ENCODE measurements around the gene ARVCF.

ARVCF gene, protein sequence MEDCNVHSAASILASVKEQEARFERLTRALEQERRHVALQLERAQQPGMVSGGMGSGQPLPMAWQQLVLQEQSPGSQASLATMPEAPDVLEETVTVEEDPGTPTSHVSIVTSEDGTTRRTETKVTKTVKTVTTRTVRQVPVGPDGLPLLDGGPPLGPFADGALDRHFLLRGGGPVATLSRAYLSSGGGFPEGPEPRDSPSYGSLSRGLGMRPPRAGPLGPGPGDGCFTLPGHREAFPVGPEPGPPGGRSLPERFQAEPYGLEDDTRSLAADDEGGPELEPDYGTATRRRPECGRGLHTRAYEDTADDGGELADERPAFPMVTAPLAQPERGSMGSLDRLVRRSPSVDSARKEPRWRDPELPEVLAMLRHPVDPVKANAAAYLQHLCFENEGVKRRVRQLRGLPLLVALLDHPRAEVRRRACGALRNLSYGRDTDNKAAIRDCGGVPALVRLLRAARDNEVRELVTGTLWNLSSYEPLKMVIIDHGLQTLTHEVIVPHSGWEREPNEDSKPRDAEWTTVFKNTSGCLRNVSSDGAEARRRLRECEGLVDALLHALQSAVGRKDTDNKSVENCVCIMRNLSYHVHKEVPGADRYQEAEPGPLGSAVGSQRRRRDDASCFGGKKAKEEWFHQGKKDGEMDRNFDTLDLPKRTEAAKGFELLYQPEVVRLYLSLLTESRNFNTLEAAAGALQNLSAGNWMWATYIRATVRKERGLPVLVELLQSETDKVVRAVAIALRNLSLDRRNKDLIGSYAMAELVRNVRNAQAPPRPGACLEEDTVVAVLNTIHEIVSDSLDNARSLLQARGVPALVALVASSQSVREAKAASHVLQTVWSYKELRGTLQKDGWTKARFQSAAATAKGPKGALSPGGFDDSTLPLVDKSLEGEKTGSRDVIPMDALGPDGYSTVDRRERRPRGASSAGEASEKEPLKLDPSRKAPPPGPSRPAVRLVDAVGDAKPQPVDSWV

DNA sequence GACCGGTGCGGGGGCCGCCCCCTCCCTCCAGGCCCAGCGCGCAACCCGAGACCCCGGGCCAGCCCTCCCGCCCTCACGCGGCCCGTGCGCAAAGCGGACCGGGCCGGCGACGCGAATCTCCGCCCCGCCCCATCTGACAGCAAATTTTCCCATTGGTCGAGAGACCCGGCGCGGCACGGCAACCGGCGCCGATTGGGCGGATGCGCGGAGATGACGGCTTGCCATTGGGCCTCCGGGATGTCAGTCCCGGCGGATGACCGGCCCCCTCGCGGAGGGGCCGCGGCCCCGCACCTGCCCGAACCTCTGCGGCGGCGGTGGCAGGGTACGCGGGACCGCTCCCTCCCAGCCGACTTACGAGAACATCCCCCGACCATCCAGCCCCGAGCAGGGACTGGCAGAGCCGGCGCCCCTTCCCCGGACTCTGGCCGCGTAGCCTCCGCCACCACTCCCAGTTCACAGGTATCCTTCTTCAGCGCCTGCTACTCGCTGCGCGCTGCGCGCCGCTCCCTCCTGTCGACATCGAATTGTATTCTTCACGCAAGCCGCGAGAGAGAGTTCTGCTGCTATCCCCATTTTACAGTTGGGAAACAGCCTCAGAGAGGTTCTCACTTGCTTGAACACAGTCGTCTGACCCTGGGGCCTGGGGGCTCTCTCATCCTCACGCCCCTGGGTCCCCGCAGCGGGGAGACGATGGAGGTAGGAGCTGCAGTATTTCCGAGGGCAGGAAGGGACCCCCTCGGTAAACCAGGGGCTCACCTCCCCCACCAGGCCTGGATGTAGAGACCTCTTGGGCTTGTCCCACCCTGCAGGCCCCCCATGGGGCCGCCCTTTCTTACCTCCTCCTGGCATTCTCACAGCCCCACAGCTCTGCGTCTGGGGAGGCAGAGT is at the start of gene ARVCF:
ARVCF (minus strand) TSS at position 90 of the 888 bp plus-strand sequence. CDS start 26,029 bp downstream, outside the sequence.
- peak; percentile 100 for DNase-seq (ENCODE audit: low spot score)

DNA sequence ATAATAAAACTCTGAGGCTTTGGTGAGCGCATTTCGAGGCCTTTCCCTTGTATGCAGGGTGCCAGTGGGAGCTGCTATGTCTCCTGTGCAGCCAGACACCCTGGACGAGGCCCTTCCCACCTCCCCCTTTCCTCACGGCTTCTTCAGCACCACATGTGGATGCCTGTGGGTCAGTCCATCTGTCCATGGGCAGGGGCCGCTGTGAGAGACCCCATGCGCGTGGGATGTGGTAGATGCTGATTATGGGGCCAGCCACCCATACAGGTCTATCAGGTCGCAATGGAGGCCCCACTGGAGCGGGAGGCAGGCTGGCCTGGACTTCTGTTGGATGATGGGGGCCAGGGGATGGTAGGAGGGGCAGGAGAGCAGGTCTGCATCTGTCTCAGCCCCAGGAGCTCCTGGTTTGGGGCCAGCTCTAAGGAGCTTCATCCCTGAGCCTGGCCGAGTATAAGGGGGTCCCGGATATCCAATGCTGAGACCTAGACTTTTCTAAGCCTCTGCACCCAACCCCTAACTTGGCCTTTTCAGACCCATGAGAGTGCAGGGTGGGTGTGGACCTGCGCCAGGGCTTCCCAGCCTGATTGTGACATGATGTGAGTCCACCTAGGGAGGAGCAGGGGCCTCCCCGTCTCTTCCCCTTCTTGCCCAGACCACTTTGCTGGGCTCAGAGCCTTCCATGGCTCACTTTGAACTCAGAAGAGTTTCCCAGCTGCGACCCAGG is 49.4 kb upstream of the ARVCF start:
- DNase-seq (ENCODE audit: low spot score): no peak

DNA sequence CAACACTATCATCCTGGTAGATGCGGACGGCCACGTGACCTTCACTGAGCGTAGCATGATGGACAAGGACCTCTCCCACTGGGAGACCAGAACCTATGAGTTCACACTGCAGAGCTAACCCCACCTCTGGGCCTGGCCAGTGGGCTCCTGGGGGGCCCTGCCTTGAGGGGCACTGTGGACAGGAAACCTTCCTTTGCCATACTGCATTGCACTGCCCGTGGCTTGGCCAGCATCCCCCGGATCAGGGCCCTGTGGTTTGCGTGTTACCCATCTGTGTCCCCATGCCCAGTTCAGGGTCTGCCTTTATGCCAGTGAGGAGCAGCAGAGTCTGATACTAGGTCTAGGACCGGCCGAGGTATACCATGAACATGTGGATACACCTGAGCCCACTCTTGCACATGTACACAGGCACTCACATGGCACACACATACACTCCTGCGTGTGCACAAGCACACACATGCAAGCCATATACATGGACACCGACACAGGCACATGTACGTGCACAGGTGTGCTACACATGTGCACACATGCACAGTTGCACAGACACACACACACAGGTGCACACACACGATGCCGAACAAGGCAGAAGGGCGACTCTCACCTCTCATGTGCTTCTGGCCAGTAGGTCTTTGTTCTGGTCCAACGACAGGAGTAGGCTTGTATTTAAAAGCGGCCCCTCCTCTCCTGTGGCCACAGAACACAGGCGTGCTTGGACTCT is 48.1 kb upstream of the ARVCF start:
- no peak for DNase-seq (ENCODE audit: low spot score)

DNA sequence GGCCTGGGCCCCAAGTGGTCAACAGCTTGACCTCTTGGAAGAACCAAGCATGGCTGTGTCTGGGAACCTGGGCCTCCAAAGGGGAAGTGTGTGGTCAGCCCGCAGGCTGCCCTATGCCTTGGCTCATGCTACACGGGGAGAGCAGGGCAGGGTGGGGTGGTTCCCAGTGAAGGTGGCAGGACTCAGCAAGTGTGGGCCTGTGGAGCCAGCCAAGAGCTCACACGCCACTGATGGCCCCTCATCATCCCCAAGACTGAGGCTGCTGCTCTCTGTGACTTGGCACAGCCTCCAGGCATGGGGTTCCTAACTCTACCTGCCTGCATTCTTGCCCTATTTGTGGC is 47.5 kb upstream of the ARVCF start:
- DNase-seq (ENCODE audit: low spot score): no peak

DNA sequence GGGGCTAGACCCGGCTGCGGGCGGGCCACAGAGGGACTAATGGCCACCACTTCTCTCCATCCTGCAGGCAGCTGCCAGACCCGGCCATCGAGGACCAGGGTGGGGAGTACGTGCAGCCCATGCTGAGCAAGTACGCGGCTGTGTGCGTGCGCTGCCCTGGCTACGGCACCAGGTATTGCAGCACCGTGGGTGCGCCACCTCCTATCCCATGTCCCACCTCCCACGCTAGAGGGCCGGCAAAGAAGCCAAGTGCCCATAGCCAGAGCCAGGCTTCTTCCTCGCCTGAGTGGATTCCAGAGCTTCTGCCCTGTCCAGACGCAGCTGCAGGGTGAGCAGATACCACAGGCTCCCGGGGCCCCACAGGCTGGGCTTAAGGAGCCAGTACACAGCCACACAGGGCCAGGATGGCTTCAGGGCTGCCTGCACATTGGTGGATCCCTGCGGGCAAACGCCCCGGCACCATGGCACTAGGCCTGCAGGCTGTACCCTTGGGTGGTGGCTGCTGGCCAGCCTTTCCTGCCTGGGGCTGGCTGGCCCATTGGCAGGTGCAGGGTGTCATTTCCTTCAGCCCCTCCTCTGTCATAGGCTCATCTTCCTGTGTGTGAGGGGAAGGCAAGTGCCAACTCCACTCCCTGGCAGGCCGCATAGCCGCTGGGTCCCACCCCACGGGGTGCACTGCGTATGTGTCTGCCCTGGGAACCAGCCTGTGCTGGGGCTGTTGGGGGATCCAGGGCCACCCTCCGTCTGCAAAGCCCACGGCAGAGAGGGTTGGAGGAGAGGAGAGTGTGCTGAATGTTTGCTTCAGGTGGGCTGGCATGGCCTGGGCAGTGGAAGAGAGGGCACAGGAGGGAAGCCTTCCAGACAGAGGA is 46.9 kb upstream of the ARVCF start:
- no peak for DNase-seq (ENCODE audit: low spot score)

DNA sequence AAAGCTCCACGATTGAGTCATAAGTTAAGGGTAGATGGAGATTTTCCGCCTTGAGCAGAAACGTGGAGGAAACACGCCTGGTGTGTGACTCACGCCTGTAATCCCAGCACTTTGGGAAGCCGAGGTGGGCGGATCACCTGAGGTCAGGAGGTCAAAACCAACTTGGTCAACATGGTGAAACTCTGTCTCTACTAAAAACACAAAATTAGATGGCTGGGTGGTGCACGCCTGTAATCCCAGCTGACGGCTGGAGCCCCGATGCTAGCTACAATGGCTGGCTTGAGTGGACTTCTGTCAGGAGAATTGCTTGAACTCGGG is 46.1 kb upstream of the ARVCF start:
- DNase-seq (ENCODE audit: low spot score): no peak

DNA sequence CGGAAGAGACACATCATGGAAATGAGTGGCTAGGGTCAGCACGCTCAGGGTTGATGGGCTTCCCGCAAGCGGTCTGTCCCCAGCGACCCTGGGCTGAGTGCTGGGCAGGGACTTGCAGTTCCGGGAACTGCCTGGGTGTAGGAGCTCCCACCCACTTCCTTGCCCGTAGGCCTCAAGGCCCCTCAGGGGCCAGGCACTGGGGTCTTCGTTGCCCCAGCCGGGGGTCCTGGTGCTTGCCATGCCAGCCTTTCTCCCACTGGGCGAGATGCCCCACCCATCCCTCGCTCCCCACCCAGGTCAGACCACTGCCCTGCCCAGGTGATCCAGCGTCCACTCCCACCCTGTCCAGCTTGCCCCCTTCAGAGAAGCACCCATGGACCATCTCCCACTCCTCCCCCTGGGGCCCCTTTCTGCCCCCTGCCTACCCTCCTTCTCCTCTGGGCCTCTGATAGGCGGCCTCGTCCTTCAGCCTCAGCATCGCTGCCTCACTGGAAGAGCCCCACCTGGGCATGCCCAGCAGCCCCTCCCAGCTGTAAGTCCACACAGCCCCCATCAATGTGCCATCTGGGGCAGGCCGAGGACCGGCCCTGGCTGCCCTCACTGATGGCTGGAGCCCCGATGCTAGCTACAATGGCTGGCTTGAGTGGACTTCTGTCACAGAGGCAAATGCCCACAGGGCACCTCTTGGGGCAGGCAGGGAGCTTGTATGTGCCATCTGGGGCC is 45.6 kb upstream of the ARVCF start:
- no peak for DNase-seq (ENCODE audit: low spot score)

DNA sequence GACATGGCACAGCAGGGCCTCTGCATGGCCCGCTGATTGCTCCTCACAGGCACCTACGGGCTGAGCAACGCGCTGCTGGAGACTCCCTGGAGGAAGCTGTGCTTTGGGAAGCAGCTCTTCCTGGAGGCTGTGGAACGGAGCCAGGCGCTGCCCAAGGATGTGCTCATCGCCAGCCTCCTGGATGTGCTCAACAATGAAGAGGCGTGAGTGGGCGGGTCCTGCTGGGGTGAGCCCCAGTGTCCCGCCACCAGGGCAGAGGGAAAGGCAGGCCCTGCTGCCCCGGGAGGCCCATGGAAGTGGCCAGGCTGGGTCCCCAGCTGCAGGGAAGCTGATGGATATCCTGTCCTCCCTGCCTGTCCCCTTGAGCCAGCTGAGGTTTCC is 44.8 kb upstream of the ARVCF start:
- DNase-seq (ENCODE audit: low spot score): no peak

DNA sequence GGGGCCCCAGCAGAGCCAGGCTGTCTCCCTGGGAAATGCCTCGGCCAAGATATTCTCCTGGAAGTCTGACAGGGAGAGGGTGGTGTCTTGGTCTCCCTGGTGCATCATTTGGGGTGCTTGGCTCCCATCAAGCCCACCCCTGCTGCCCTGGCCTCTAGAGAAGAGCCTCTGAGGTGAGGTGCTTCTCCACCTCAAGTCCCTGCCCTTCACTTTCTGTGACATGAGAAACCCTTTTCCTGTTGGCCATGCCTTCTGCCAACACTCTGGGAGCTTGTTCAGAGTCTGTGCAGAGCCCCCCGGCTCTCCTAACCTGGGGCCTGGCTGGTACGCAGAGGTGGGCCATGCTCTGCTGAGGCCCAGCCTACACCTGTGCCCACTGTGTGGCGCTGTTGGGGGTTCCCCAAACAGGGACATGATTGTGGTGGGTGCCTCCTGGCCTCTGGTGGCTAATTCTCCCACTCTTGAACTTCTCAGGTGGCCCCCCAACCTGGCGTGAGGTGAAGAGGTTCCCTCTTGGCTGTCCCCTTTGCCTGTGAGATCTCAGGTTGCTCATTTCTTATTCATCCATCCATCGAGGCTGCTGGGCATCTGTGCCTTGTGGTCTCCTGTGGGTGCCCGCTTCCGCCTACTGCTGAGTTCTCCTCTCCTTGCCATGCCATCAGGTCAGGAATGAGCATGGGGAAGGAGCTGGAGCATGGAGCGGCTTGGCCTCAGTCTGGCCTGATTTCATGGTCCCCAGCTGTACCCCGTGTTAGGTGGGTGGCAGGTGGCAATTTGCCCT is 44.3 kb upstream of the ARVCF start:
- DNase-seq (ENCODE audit: low spot score): no peak

DNA sequence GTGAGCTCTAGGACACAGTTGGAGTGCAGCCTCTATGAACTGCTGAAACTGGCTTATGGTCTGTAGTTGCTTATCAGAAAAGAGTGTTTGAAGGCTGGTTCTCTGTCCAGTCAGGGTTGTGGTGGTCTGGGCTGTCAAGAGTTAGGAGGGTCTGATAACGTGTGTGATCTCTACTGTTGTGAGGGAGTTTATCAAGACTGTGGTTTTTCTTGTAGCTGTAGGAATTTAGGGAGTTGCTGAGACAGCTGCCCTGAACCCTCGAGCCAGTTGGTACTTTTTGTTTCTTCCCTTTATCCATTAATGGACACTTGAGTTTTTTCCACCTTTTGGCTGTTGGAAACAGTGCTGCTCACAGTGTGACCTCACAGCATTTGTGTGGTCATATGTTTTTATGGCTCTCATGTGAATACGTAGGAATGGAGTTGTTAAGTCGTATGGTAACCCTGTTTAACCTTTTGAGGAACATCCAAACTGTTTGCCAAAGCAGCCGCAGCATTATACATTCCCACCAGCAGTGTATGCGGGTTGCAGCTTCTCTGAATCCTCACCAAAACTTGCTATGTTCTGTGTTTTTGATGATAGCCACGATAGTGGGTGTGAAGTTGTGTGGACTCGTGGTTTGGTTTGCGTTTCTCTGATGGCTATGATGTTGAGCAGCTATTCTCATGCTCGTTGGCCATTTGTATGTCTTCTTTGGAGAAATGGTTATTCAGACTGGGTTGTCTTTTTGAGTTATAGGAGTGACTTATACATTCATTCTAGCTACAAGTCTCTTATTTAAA is 42.6 kb upstream of the ARVCF start:
- no peak for DNase-seq (ENCODE audit: low spot score)

DNA sequence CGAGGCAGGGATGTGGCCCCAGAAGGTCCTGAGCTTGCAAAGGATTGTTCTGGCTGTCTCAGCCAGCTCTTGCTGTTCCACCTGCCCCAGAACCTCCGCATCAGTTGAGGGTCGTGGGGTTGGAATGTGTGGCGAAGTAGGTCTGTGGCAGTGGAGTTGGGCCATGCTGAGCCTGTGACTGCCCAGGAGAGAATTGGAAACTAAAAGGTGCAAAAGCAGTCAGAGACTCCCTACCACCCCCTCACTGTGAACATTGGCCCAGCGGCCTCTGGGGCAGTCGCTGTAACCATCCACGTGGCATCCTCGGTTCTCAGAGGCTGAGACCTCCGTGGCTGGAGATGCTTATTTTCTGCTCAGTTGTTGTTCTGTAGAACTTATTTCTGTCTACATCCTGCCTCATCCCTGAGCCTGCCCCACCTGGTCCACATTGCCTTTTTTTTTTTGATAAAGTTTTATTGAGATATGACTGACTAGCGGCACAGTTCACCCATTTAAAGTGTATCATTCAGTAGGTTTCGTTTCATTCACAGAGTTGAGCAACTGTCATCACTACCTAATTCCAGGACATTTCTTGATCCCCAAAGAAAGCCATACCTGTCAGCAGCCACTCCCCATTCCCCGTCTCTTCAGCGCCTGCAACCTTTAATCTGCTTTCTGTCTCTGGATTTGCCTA is 41.1 kb upstream of the ARVCF start:
- no peak for DNase-seq (ENCODE audit: low spot score)

DNA sequence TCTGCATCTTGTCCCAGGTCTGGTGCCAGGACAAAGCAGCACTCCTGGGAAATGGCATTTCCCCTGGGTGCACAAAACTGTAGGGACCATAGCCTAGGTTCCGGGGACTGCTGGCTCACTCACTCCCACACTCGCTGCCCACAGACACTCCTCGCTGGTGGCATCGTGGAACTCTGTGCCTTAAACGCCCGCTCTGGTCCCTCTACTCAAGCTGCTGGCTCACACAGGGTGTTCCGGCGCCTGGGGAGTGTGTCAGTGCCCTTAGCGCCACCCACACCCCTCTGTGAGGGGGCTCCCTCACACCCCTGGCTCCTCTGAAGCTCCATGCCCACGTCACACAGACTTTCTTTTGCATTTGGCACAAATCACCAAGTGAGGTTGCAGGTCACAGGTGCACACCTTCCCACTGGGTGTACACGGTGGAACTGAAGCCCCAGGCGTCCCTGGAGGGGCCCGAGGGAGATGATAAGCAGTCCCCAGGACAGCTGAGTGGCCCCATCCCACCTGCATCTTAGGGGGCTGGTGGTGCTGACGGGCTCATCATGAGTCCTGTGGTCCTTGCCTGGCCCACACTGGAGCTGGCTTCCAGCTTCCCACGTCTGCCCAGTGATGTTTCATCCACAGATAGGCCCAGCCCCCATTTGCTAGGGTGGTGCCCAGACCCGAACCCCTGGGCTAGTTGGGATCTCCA is 40.2 kb upstream of the ARVCF start:
- DNase-seq (ENCODE audit: low spot score): no peak

DNA sequence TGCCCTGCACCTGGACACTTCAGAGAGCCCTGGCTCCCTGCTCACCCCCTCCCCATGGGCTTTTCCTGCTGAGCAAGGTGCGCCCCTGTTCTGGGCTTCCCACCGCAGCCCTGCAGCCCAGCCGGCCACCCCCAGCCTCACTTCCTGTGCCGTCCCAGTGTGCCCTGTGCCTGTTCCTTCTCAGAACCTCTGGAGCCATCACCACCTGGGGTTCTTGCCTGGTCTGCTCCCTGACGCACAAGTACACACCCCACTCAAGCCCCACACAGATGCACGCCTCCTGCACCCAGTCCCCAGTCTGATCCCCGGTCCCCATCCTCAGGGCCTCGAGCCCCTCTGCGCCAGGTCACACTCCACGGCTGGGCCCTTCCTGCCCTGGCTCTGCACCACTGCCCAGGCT is 39.5 kb upstream of the ARVCF start:
- DNase-seq (ENCODE audit: low spot score): no peak

DNA sequence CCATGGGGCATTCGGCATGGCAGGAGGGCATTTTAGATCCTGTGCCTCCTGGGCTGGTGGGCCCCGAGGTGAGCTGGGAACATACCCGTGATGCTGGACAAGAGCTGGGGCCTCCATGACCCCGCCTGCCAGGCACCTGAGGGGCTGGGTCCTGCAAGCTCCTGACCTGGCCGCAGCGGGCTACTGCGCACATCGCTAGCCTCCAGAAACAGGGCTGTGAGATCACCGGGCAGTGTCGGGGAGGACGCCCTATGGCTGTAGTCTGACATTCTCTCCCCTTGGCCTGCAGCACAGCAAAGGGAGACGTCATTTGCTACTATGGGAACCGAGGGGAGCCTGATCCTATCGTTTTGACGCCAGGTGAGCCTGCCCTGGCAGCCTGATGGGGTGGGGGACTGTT is 39.0 kb upstream of the ARVCF start:
- no peak for DNase-seq (ENCODE audit: low spot score)

DNA sequence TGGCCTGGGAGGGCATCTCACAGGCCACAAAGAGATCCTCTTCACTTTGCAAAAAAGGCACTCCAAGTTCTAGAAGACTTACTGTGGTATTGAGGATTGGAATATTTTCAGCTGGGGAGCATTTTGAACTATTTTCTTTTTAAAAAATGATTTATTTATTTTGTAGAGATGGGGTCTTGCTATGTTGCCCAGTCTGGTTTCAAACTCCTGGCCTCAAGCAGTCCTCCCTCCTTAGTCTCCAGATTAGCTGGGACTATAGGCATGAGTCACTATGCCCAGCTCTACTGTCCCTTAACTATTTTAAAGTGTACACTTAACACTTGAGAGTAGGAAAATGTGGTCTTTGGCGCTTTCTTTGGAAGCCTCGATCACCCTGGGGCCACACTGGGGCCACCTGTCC is 38.5 kb upstream of the ARVCF start:
- DNase-seq (ENCODE audit: low spot score): no peak

DNA sequence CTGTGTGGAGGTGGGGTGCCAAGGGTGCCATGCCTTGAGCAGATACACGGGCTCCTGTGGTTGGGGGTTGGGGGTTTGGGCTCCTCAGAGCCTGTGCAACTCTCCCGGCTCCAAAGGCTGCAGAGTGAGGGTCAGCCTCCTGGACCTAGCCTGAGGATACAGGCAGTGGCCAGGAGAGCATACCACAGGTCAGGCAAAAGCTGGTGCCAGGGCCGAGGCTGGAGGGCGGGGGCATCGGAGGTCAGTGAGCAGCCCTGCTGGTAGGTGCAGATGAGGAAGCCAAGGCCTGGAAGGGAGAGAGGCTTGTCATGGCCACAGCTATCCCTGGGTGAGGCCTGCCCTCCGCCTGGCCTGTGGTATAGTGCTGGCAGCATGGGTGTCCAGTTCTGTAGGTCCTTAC is 37.9 kb upstream of the ARVCF start:
- no peak for DNase-seq (ENCODE audit: low spot score)

DNA sequence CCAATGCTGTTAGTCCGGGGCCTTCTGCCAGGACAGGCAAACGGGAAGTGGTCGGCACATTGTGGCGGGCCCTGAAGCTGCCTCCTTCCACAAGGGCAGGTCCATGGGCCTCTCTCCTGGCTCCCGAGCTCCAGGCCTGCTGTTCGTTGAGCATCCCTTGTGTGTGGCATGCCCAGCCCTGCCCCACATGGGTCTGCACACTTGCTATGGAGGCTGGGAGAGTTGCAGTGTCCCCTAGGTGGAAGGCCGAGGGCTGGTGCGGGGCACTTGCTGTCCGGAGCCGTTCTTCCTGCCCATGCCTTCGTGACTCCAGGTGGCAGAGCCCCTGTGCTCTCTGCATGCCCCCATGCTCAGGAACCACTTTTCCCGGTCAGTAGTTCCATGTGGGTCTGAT is 37.4 kb upstream of the ARVCF start:
- DNase-seq (ENCODE audit: low spot score): no peak

All from AG08396 (cell line).